Panc1 (cell line): ENCODE results near the gene COA7.

ENCODE experiments used
- POLR2AphosphoS5 ChIP-seq: IDR thresholded peaks from 2 replicates; pipeline ENCODE4 v1.6.1; 2012; ENCODE audit warnings: mild to moderate bottlenecking, low read depth, low read length, moderate library complexity
- SIN3A ChIP-seq: IDR thresholded peaks from 2 replicates; pipeline ENCODE4 v1.6.1; 2012; ENCODE audit warnings: low read depth, mild to moderate bottlenecking, low read length, moderate library complexity, borderline replicate concordance; ENCODE audit not compliant: insufficient read depth
- TCF7L2 ChIP-seq: IDR thresholded peaks from 2 replicates; pipeline ENCODE4 v1.6.1; 2011; ENCODE audit warnings: mild to moderate bottlenecking, low read depth, low read length, inconsistent platforms
- TF ChIP-seq, protein P1 (sequence below): fragments of 450-650 bp; IDR thresholded peaks from 2 replicates; pipeline ENCODE4 v1.5.1; 2017; ENCODE audit warnings: mild to moderate bottlenecking
- TF ChIP-seq, protein P2 (sequence below), 2 experiments: IDR thresholded peaks; 2 replicates each; pipeline ENCODE4 v1.6.1; 2011 to 2012; ENCODE audit warnings: low read depth in 2 of 2, control low read depth in 1 of 2, low read length in 1 of 2, mild to moderate bottlenecking in 1 of 2, moderate library complexity in 1 of 2; ENCODE audit not compliant: insufficient read depth in 1 of 2

DNA sequence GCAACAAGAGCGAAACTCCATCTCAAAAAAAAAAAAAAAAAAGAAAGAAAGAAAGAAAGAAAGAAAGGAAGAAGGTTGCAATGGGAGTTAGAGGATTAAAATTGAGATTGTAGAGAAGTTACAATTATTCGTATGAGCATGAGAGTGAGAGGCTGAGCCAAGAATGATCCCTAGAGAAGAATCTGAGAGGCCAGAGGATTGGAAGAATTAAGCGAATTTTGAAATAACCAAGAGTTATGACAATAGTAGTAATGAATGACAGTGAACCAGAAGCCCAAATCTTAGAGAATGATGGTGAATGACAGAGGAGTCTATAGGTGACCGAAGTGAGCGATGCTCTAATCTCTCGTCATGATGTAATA, 27.7 kb upstream of the COA7 start:
- TF ChIP-seq, protein P1, sequence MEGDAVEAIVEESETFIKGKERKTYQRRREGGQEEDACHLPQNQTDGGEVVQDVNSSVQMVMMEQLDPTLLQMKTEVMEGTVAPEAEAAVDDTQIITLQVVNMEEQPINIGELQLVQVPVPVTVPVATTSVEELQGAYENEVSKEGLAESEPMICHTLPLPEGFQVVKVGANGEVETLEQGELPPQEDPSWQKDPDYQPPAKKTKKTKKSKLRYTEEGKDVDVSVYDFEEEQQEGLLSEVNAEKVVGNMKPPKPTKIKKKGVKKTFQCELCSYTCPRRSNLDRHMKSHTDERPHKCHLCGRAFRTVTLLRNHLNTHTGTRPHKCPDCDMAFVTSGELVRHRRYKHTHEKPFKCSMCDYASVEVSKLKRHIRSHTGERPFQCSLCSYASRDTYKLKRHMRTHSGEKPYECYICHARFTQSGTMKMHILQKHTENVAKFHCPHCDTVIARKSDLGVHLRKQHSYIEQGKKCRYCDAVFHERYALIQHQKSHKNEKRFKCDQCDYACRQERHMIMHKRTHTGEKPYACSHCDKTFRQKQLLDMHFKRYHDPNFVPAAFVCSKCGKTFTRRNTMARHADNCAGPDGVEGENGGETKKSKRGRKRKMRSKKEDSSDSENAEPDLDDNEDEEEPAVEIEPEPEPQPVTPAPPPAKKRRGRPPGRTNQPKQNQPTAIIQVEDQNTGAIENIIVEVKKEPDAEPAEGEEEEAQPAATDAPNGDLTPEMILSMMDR: no peak
- TF ChIP-seq, protein P2, sequence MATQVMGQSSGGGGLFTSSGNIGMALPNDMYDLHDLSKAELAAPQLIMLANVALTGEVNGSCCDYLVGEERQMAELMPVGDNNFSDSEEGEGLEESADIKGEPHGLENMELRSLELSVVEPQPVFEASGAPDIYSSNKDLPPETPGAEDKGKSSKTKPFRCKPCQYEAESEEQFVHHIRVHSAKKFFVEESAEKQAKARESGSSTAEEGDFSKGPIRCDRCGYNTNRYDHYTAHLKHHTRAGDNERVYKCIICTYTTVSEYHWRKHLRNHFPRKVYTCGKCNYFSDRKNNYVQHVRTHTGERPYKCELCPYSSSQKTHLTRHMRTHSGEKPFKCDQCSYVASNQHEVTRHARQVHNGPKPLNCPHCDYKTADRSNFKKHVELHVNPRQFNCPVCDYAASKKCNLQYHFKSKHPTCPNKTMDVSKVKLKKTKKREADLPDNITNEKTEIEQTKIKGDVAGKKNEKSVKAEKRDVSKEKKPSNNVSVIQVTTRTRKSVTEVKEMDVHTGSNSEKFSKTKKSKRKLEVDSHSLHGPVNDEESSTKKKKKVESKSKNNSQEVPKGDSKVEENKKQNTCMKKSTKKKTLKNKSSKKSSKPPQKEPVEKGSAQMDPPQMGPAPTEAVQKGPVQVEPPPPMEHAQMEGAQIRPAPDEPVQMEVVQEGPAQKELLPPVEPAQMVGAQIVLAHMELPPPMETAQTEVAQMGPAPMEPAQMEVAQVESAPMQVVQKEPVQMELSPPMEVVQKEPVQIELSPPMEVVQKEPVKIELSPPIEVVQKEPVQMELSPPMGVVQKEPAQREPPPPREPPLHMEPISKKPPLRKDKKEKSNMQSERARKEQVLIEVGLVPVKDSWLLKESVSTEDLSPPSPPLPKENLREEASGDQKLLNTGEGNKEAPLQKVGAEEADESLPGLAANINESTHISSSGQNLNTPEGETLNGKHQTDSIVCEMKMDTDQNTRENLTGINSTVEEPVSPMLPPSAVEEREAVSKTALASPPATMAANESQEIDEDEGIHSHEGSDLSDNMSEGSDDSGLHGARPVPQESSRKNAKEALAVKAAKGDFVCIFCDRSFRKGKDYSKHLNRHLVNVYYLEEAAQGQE (IDR thresholded peaks at IDR 0.05; ENCODE audit: insufficient read depth in 1 of 2, low read depth in 2 of 2, low read length in 1 of 2): no peak
- TF ChIP-seq POLR2AphosphoS5 (no peak), SIN3A (no peak), TCF7L2 (no peak)
